Immature natural killer cell (primary cell): ENCODE results near the gene KRTAP10-8. TPM values are rescaled to one million over a fixed set of nuclear protein-coding genes. Genes with fewer than 3 reads are reported as not detected.
"Not testable (repeated sequence)": the region's sequence is repeated elsewhere in the genome, so short reads cannot be mapped to it uniquely, and the experiment has no call there.

Source experiments
- DNase-seq, 3 donors: peaks; one replicate each; pipeline ENCODE4 v3.0.0; 2022; ENCODE audit warnings: mixed read lengths in 1 of 3
- H3K27ac Mint-ChIP-seq, 6 donors: one replicate each; pipeline ENCODE4 v1.8.0; 2020; ENCODE audit warnings: mixed read lengths in 6 of 6, mild to moderate bottlenecking in 5 of 6, inconsistent platforms in 4 of 6, moderate library complexity in 3 of 6
- H3K27me3 Mint-ChIP-seq, 3 donors: one replicate each; pipeline ENCODE4 v1.8.0; 2020 to 2021; ENCODE audit warnings: low read depth in 3 of 3, mild to moderate bottlenecking in 3 of 3, mixed read lengths in 3 of 3, moderate library complexity in 3 of 3, inconsistent platforms in 1 of 3
- H3K36me3 Mint-ChIP-seq, 3 donors: one replicate each; pipeline ENCODE4 v1.8.0; 2020; ENCODE audit warnings: mixed read lengths in 3 of 3, inconsistent platforms in 2 of 3, mild to moderate bottlenecking in 2 of 3
- H3K4me1 Mint-ChIP-seq, 2 donors: one replicate each; pipeline ENCODE4 v1.8.0; 2020; ENCODE audit warnings: inconsistent platforms in 2 of 2, mild to moderate bottlenecking in 2 of 2, mixed read lengths in 2 of 2, moderate library complexity in 1 of 2
- H3K4me3 Mint-ChIP-seq, 5 donors: one replicate each; pipeline ENCODE4 v1.8.0; 2020; ENCODE audit warnings: mild to moderate bottlenecking in 5 of 5, mixed read lengths in 5 of 5, inconsistent platforms in 3 of 5, moderate library complexity in 3 of 5
- H3K9me3 Mint-ChIP-seq, 6 donors: one replicate each; pipeline ENCODE4 v1.8.0; 2020; ENCODE audit warnings: mild to moderate bottlenecking in 6 of 6, mixed read lengths in 6 of 6, inconsistent platforms in 4 of 6, moderate library complexity in 3 of 6
- polyA plus RNA-seq, 3 donors: library from polyadenylated mRNA; unstranded; fragments of 300-500 nt; fragmentation: Illumina TruSeq; gene quantifications; one replicate each; pipeline ENCODE4 v1.2.3, GENCODE V29; 2021

KRTAP10-8 gene
- polyA plus RNA-seq, 3 donors from 2014 or later, result not detected

DNA sequence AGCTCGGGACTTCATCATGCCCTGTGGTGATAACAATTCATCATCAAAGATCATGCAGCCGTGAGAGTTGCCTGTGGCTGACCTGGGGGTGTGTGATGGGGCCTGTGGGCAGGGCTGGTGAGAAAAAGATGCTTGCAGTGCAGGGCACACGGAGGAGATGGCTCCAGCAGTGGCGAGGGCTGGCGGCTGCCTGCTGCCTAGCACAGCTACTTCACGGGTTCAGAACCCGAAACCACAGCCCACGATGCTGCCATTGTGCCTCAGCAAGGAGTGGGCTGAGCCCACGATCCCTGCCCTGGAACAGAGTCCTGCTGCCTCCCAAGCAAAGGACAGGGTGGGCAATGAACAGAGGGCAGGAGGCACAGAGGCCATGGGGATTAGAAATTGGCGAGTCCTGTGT is 14.4 kb downstream of the KRTAP10-8 start:
- Mint-ChIP-seq H3K9me3 (peaks cover 18 to 41% (median 36%) of the 10 kb centered on the region in 6 donors), H3K36me3 (peaks cover 19 to 32% (median 25%) of the 10 kb centered on the region in 3 donors), H3K4me3 (peak overlapping the region; percentile 51 to 78 (median 68)), H3K27me3 (peaks cover 2 to 9% (median 6%) of the 10 kb centered on the region in 3 donors), H3K4me1 (peaks cover 57 to 69% of the 10 kb centered on the region in 2 donors), H3K27ac (peak overlapping the region; percentile 56 to 92 (median 82))
- peak; percentile 71 to 84 (median 71) for DNase-seq

DNA sequence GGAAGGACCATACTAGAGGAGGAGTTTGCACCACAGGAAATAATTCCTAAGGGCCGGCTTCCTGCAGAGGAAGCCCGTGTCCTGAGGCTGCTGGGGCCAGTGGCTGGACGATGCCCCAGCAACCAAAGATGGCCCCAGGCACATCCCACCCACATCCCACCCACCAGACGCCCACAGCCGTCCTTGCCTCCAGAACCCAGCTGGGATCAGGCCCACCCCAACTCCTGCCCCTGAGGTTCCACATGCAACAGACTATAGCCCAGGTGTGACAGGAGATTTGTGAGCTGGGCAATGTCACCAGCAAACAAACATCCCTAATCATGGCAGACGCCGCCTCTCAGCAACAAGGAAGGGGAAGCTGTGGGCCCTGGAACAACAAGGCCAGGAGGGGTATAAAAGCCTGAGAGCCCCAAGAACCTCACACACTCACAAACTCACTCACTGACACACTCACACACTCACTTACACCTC is 14.8 kb downstream of the KRTAP10-8 start, which contains the start of gene KRTAP10-9:
Gene KRTAP10-9, plus strand, starts transcription at position 421 of the 471 bp plus-strand sequence. CDS start 79 bp downstream, outside the sequence.
- H3K4me1 Mint-ChIP-seq, result peaks cover 57 to 70% of the 10 kb centered on the region in 2 donors
- peak within 1 kb of the TSS; percentile 56 to 92 (median 82) for H3K27ac Mint-ChIP-seq
- H3K4me3 Mint-ChIP-seq, result peak within 1 kb of the TSS; percentile 51 to 78 (median 68)
- H3K9me3 Mint-ChIP-seq, result peaks cover 19 to 45% (median 39%) of the 10 kb centered on the region in 6 donors
- H3K27me3 Mint-ChIP-seq, result peaks cover 2 to 10% (median 6%) of the 10 kb centered on the region in 3 donors
- H3K36me3 Mint-ChIP-seq, result peaks cover 23 to 36% (median 28%) of the 10 kb centered on the region in 3 donors
- no peak for DNase-seq

GRCh38 chr21:44627181-44627822 is 15.4 kb downstream of the KRTAP10-8 start:
- H3K4me3 Mint-ChIP-seq, result peak overlapping the region; percentile 38 to 70 (median 64)
- peak overlapping the region; percentile 39 to 92 (median 58) for H3K27ac Mint-ChIP-seq
- peaks cover 2 to 10% (median 6%) of the 10 kb centered on the region in 3 donors for H3K27me3 Mint-ChIP-seq
- H3K9me3 Mint-ChIP-seq, result peaks cover 25 to 51% (median 45%) of the 10 kb centered on the region in 6 donors
- peaks cover 29 to 40% (median 34%) of the 10 kb centered on the region in 3 donors for H3K36me3 Mint-ChIP-seq
- peaks cover 57 to 68% of the 10 kb centered on the region in 2 donors for H3K4me1 Mint-ChIP-seq
- DNase-seq, result not testable (repeated sequence)

DNA sequence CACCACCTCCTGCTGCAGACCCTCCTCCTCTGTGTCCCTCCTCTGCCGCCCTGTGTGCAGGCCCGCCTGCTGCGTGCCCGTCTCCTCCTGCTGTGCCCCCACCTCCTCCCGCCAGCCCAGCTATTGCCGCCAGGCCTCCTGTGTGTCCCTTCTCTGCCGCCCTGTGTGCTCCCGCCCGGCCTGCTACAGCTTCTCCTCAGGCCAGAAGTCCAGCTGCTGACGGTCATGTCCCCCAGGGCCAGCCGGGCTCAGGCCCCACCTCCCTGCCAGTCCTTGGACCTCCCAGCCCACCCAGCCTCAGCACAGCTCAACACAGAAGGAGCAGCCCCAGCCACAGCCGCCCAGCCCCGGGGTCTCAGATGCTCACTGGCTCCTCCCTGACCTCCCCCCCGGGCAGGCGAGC is 16.0 kb downstream of the KRTAP10-8 start:
- Mint-ChIP-seq H3K36me3 (peaks cover 30 to 36% (median 36%) of the 10 kb centered on the region in 3 donors), H3K27me3 (peaks cover 2 to 11% (median 6%) of the 10 kb centered on the region in 3 donors), H3K4me1 (peaks cover 57 to 68% of the 10 kb centered on the region in 2 donors), H3K4me3 (peak overlapping the region in 4 of 5 donors; percentile 38 to 70 (median 60)), H3K9me3 (peaks cover 26 to 50% (median 46%) of the 10 kb centered on the region in 6 donors), H3K27ac (peak overlapping the region in 5 of 6 donors; percentile 24 to 85 (median 53))
- DNase-seq, result not testable (repeated sequence)

- peaks cover 26 to 34% (median 31%) of the 10 kb centered on the region in 3 donors for H3K36me3 Mint-ChIP-seq
- H3K27ac Mint-ChIP-seq, result peak overlapping the region; percentile 27 to 88 (median 82)
Measured at GRCh38 chr21:44628707-44629391, 17.0 kb downstream of the KRTAP10-8 start.

GRCh38 chr21:44630440-44630839 is 18.6 kb downstream of the KRTAP10-8 start:
- H3K27me3 Mint-ChIP-seq, result peaks cover 2 to 11% (median 3%) of the 10 kb centered on the region in 3 donors
- peaks cover 22 to 39% (median 33%) of the 10 kb centered on the region in 6 donors for H3K9me3 Mint-ChIP-seq
- peaks cover 48 to 50% of the 10 kb centered on the region in 2 donors for H3K4me1 Mint-ChIP-seq
- peak overlapping the region; percentile 79 to 88 (median 85) for H3K27ac Mint-ChIP-seq
- H3K4me3 Mint-ChIP-seq, result peak overlapping the region; percentile 55 to 69 (median 68)
- H3K36me3 Mint-ChIP-seq, result peaks cover 21 to 30% (median 24%) of the 10 kb centered on the region in 3 donors
- no peak for DNase-seq

More at GRCh38 chr21:44628707-44629391, 17.0 kb downstream of the KRTAP10-8 start:
- no peak for DNase-seq
- peaks cover 0 to 11% (median 4%) of the 10 kb centered on the region in 3 donors for H3K27me3 Mint-ChIP-seq
- H3K9me3 Mint-ChIP-seq, result peaks cover 28 to 48% (median 41%) of the 10 kb centered on the region in 6 donors
- peak overlapping the region in 1 of 5 donors; percentile 44 for H3K4me3 Mint-ChIP-seq
- H3K4me1 Mint-ChIP-seq, result peaks cover 57 to 65% of the 10 kb centered on the region in 2 donors

DNA sequence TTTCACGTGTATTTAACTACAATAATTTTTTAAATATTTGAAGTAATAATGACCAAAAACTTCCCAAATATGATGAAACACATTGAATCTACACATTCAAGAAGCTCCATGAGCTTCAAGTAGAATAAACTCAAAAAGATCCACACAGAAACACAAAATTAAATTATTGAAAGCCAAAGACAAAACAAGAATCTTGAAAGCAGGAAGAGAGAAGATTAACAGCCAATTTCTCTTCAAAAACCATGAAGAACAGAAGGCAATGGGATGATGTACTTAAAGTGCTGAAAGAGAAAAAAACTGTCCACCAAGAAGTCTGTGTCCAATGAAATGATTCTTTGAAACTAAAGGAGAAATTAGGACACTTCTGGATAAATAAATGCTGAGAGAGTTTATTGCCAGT is 20.2 kb downstream of the KRTAP10-8 start:
- H3K9me3 Mint-ChIP-seq, result peaks cover 22 to 39% (median 33%) of the 10 kb centered on the region in 6 donors
- no peak for DNase-seq
- peaks cover 31 to 34% of the 10 kb centered on the region in 2 donors for H3K4me1 Mint-ChIP-seq
- peaks cover 2 to 10% (median 8%) of the 10 kb centered on the region in 3 donors for H3K27me3 Mint-ChIP-seq
- H3K36me3 Mint-ChIP-seq, result peaks cover 21 to 30% (median 24%) of the 10 kb centered on the region in 3 donors
- H3K27ac Mint-ChIP-seq, result peak overlapping the region in 1 of 6 donors; percentile 68
- H3K4me3 Mint-ChIP-seq, result peak overlapping the region in 1 of 5 donors; percentile 44

- peaks cover 15 to 19% (median 19%) of the 10 kb centered on the region in 3 donors for H3K36me3 Mint-ChIP-seq
- no peak for DNase-seq
- peak overlapping the region in 1 of 6 donors; percentile 6 for H3K27ac Mint-ChIP-seq
- peaks cover 3 to 15% (median 7%) of the 10 kb centered on the region in 3 donors for H3K27me3 Mint-ChIP-seq
- no peak overlapping the region for H3K4me3 Mint-ChIP-seq
- H3K9me3 Mint-ChIP-seq, result peaks cover 16 to 27% (median 17%) of the 10 kb centered on the region in 6 donors
- peaks cover 0 to 2% of the 10 kb centered on the region in 2 donors for H3K4me1 Mint-ChIP-seq
Measured at GRCh38 chr21:44636209-44637017, 24.5 kb downstream of the KRTAP10-8 start.

GRCh38 chr21:44637018-44637850 is 25.4 kb downstream of the KRTAP10-8 start, which contains the start of gene KRTAP10-10:
TSS of gene KRTAP10-10 (plus strand) at chr21:44637356. CDS start at chr21:44637418, 62 bp downstream.
- H3K4me3 Mint-ChIP-seq, result no peak within 1 kb of the TSS
- peak within 1 kb of the TSS in 2 of 6 donors; percentile 6 to 78 for H3K27ac Mint-ChIP-seq

GRCh38 chr21:44637851-44638348 is 26.0 kb downstream of the KRTAP10-8 start:
- not testable (repeated sequence) for H3K4me3 Mint-ChIP-seq, H3K4me1 Mint-ChIP-seq, H3K36me3 Mint-ChIP-seq, DNase-seq
- H3K27ac Mint-ChIP-seq, result peak overlapping the region in 1 of 6 donors; percentile 78
- H3K9me3 Mint-ChIP-seq, result peaks cover 4 to 15% (median 8%) of the 10 kb centered on the region in 6 donors
- H3K27me3 Mint-ChIP-seq, result peaks cover 1 to 15% (median 7%) of the 10 kb centered on the region in 3 donors

More at GRCh38 chr21:44637018-44637850, 25.4 kb downstream of the KRTAP10-8 start, which contains the start of gene KRTAP10-10:
- Mint-ChIP-seq H3K36me3 (peaks cover 6 to 12% (median 11%) of the 10 kb centered on the region in 3 donors), H3K4me1 (peaks cover 0 to 2% of the 10 kb centered on the region in 2 donors), H3K27me3 (peaks cover 3 to 15% (median 7%) of the 10 kb centered on the region in 3 donors), H3K9me3 (peaks cover 9 to 19% (median 10%) of the 10 kb centered on the region in 6 donors)
- DNase-seq, result no peak

GRCh38 chr21:44638506-44639330 is 26.8 kb downstream of the KRTAP10-8 start:
- H3K9me3 Mint-ChIP-seq, result peaks cover 1 to 15% (median 7%) of the 10 kb centered on the region in 6 donors
- not testable (repeated sequence) for H3K4me3 Mint-ChIP-seq, H3K4me1 Mint-ChIP-seq, H3K27ac Mint-ChIP-seq, DNase-seq, H3K36me3 Mint-ChIP-seq
- peaks cover 1 to 15% (median 11%) of the 10 kb centered on the region in 3 donors for H3K27me3 Mint-ChIP-seq
